H1 (cell line): ENCODE results near the gene SNX13. TPM values are rescaled to one million over a fixed set of nuclear protein-coding genes. Genes with fewer than 3 reads are reported as not detected.
"Not testable (repeated sequence)": the region's sequence is repeated elsewhere in the genome, so short reads cannot be mapped to it uniquely, and the experiment has no call there.

Experiments
- CTCF ChIA-PET: fragments of 300-600 bp; sonication (Branson Sonifier 250); formaldehyde crosslinking; loops from one replicate; lab custom pipeline; 2021; ENCODE audit not compliant: partially characterized antibody; lab: Charles Lee
- POLR2A ChIA-PET: fragments of 300-600 bp; sonication (Branson Sonifier 250); formaldehyde crosslinking; loops from one replicate; lab custom pipeline; 2021; ENCODE audit warnings: inconsistent platforms; ENCODE audit not compliant: partially characterized antibody; lab: Charles Lee
- DNase-seq, 2 experiments: peaks; one replicate each; pipeline versions ENCODE4 v3.0.0 to v3.0.0-alpha.2; 2010 to 2022; ENCODE audit warnings: low spot score in 2 of 2, low read depth in 1 of 2, mixed read lengths in 1 of 2
- FAIRE-seq: peaks from 2 replicates; lab custom pipeline; 2011; peaks lifted over from hg19 to GRCh38; lab: Jason Lieb, UNC
- H2AFZ ChIP-seq: 2 replicates; pipeline ENCODE4 v1.8.1; 2012; ENCODE audit warnings: low read length, inconsistent platforms
- H2AK5ac ChIP-seq: 2 replicates; pipeline ENCODE4 v1.6.1; 2013; ENCODE audit warnings: low read depth, low read length
- H2BK120ac ChIP-seq: replicated peaks from 2 replicates; pipeline ENCODE3; 2013; ENCODE audit warnings: low read depth, low read length, inconsistent platforms
- H2BK12ac ChIP-seq: 2 replicates; pipeline ENCODE4 v1.6.1; 2013; ENCODE audit warnings: low read depth, low read length
- H2BK15ac ChIP-seq: 2 replicates; pipeline ENCODE4 v1.6.1; 2013; ENCODE audit warnings: low read length
- H2BK20ac ChIP-seq: 2 replicates; pipeline ENCODE4 v1.6.1; 2013; ENCODE audit warnings: low read length
- H2BK5ac ChIP-seq: 2 replicates; pipeline ENCODE4 v1.6.1; 2013; ENCODE audit warnings: low read depth, low read length
- H3K14ac ChIP-seq: 2 replicates; pipeline ENCODE4 v1.6.1; 2013; ENCODE audit warnings: inconsistent platforms; ENCODE audit not compliant: insufficient read length
- H3K18ac ChIP-seq: 2 replicates; pipeline ENCODE4 v1.6.1; 2013; ENCODE audit warnings: low read length; ENCODE audit errors: extremely low read depth
- H3K23ac ChIP-seq: 2 replicates; pipeline ENCODE4 v1.6.1; 2013; ENCODE audit warnings: inconsistent platforms; ENCODE audit not compliant: insufficient read length
- H3K23me2 ChIP-seq: 2 replicates; pipeline ENCODE4 v1.6.1; 2013; ENCODE audit warnings: low read depth, low read length
- H3K27ac ChIP-seq: 2 replicates; pipeline ENCODE4 v1.6.1; 2011; ENCODE audit warnings: low read depth, low read length, inconsistent platforms
- H3K27me3 ChIP-seq, 4 experiments: replicated peaks in 1 of 4; 1 replicate in 1 of 4; 2 replicates in 3 of 4; pipeline versions ENCODE4 v1.6.1 to v1.8.1; 2011 to 2013; ENCODE audit warnings: low read length in 3 of 4, mild to moderate bottlenecking in 3 of 4, inconsistent platforms in 2 of 4, mixed read lengths in 2 of 4, moderate library complexity in 1 of 4; ENCODE audit not compliant: control insufficient read depth in 3 of 4, insufficient read depth in 3 of 4; ENCODE audit errors: extremely low read depth in 1 of 4
- H3K36me3 ChIP-seq, 4 experiments: 2 replicates each; pipeline versions ENCODE4 v1.6.1 to v1.8.1; 2011 to 2013; ENCODE audit warnings: mild to moderate bottlenecking in 4 of 4, low read length in 3 of 4, moderate library complexity in 2 of 4, control low read depth in 1 of 4, inconsistent platforms in 1 of 4; ENCODE audit not compliant: insufficient read depth in 4 of 4, control insufficient read depth in 2 of 4
- H3K4ac ChIP-seq: replicated peaks from 2 replicates; pipeline ENCODE3; 2013; ENCODE audit warnings: low read length, low read depth, mixed read lengths, inconsistent platforms; ENCODE audit not compliant: insufficient read length
- H3K4me1 ChIP-seq, 4 experiments: replicated peaks in 1 of 4; 1 replicate in 1 of 4; 2 replicates in 3 of 4; pipeline versions ENCODE4 v1.6.1 to v1.8.1; 2011 to 2013; ENCODE audit warnings: low read length in 3 of 4, inconsistent platforms in 2 of 4, mixed read lengths in 1 of 4; ENCODE audit not compliant: insufficient read depth in 4 of 4, control insufficient read depth in 3 of 4
- H3K4me2 ChIP-seq, 2 experiments: 2 replicates each; pipeline versions ENCODE4 v1.6.1 to v1.8.1; 2011 to 2013; ENCODE audit warnings: low read depth in 2 of 2, low read length in 2 of 2, control low read depth in 1 of 2, inconsistent platforms in 1 of 2, mild to moderate bottlenecking in 1 of 2; ENCODE audit not compliant: insufficient read depth in 1 of 2
- H3K4me3 ChIP-seq, 4 experiments: fragments of 200-600, 300-600 bp in 1 of 4; sonication (generic), shearing (Covaris generic), sonication (Bioruptor Twin) in 1 of 4; 2 replicates each; pipeline versions ENCODE4 v1.5.1 to v1.8.1; 2011 to 2016; ENCODE audit warnings: low read length in 4 of 4, low read depth in 3 of 4, control low read depth in 2 of 4, inconsistent platforms in 2 of 4, mild to moderate bottlenecking in 2 of 4, mixed read lengths in 1 of 4, moderate library complexity in 1 of 4; ENCODE audit not compliant: insufficient read depth in 2 of 4; ENCODE audit errors: extremely low read depth in 1 of 4
- H3K56ac ChIP-seq: replicated peaks from 2 replicates; pipeline ENCODE3; 2013; ENCODE audit warnings: low read depth, mild to moderate bottlenecking, mixed read lengths, low read length, inconsistent platforms; ENCODE audit not compliant: insufficient read length
- H3K79me1 ChIP-seq: 2 replicates; pipeline ENCODE4 v1.6.1; 2013; ENCODE audit warnings: low read depth, low read length, control low read depth
- H3K79me2 ChIP-seq, 2 experiments: 2 replicates each; pipeline versions ENCODE4 v1.6.1 to v1.8.1; 2012 to 2013; ENCODE audit warnings: low read length in 2 of 2, mild to moderate bottlenecking in 2 of 2, inconsistent platforms in 1 of 2; ENCODE audit not compliant: insufficient read depth in 2 of 2, control insufficient read depth in 1 of 2
- H3K9ac ChIP-seq, 4 experiments: replicated peaks in 1 of 4; 1 replicate in 1 of 4; 2 replicates in 3 of 4; pipeline versions ENCODE4 v1.6.1 to v1.8.1; 2011 to 2013; ENCODE audit warnings: low read depth in 3 of 4, low read length in 3 of 4, control low read depth in 2 of 4, mild to moderate bottlenecking in 2 of 4, moderate library complexity in 2 of 4, inconsistent platforms in 1 of 4; ENCODE audit errors: extremely low read depth in 1 of 4
- H3K9me3 ChIP-seq, 2 experiments: 2 replicates each; pipeline versions ENCODE4 v1.6.1 to v1.8.1; 2012 to 2013; ENCODE audit warnings: mild to moderate bottlenecking in 2 of 2, moderate library complexity in 2 of 2, control low read depth in 1 of 2, inconsistent platforms in 1 of 2, low read depth in 1 of 2, low read length in 1 of 2, mixed read lengths in 1 of 2; ENCODE audit not compliant: insufficient read depth in 2 of 2
- H4K20me1 ChIP-seq, 2 experiments: replicated peaks in 1 of 2; 2 replicates each; pipeline versions ENCODE3 to v1.8.1; 2011 to 2013; ENCODE audit warnings: inconsistent platforms in 2 of 2, low read length in 2 of 2, mild to moderate bottlenecking in 1 of 2; ENCODE audit not compliant: insufficient read depth in 2 of 2, control insufficient read depth in 1 of 2
- H4K5ac ChIP-seq: 2 replicates; pipeline ENCODE4 v1.6.1; 2013; ENCODE audit warnings: low read length, low read depth, mixed read lengths, inconsistent platforms; ENCODE audit not compliant: insufficient read length
- H4K8ac ChIP-seq: 2 replicates; pipeline ENCODE4 v1.8.0; 2013; ENCODE audit warnings: mild to moderate bottlenecking, moderate library complexity, low read length, inconsistent platforms; ENCODE audit not compliant: insufficient read depth; ENCODE audit errors: extremely low read depth
- H4K91ac ChIP-seq: replicated peaks from 2 replicates; pipeline ENCODE3; 2013; ENCODE audit warnings: low read length, mixed read lengths, inconsistent platforms; ENCODE audit not compliant: insufficient read length
- CBX8 ChIP-seq: fragments of 300-800, 300-1000 bp; sonication (generic); IDR thresholded peaks from 2 replicates; pipeline ENCODE4 v1.7.1; 2016; ENCODE audit warnings: low read depth, low read length, borderline replicate concordance
- HDAC6 ChIP-seq: IDR thresholded peaks from one replicate; pipeline ENCODE4 v1.7.1; 2012; ENCODE audit warnings: low read depth, mild to moderate bottlenecking, inconsistent platforms, low read length, moderate library complexity
- RBBP5 ChIP-seq: IDR thresholded peaks from 2 replicates; pipeline ENCODE4 v1.7.1; 2012; ENCODE audit warnings: low read depth, mild to moderate bottlenecking, inconsistent platforms, low read length, moderate library complexity, borderline replicate concordance
- RNF2 ChIP-seq: fragments of 200-900, 300-1000 bp; sonication (generic); IDR thresholded peaks from 2 replicates; pipeline ENCODE4 v1.7.1; 2016; ENCODE audit warnings: borderline replicate concordance, low read depth, mild to moderate bottlenecking, antibody characterized with exemption, low read length; ENCODE audit not compliant: poor library complexity, severe bottlenecking; ENCODE audit errors: missing control alignments
- TEAD4 ChIP-seq: IDR thresholded peaks from 2 replicates; pipeline ENCODE4 v1.6.1; 2012; ENCODE audit warnings: low read depth, low read length, inconsistent platforms, mixed read lengths
- USF2 ChIP-seq: IDR thresholded peaks from 2 replicates; pipeline ENCODE4 v1.6.1; 2011; ENCODE audit warnings: low read length, improper control_type of control experiment
- polyA plus RNA-seq, 7 experiments: library from polyadenylated mRNA; depleted of rRNA in 3 of 7; stranded (reverse) in 5 of 7; unstranded in 2 of 7; fragments of >200 nt in 5 of 7; fragments of 200-250 nt in 2 of 7; gene quantifications; 1 replicate in 5 of 7; 2 replicates in 1 of 7; 4 replicates in 1 of 7; pipeline versions ENCODE4 v1.2.1 to v1.2.3, GENCODE V29; 2011 to 2013; ENCODE audit warnings: missing spikeins in 2 of 7, mixed read lengths in 2 of 7
- total RNA-seq: library from RNA; stranded (reverse); fragmentation: NEBNext Ultra II Directional; extraction: Animal tissue kit (Norgen Biotek cat#: 25700); gene quantifications from 2 replicates; pipeline ENCODE4 v1.2.1, GENCODE V29; 2021

Gene SNX13
- total and polyA plus RNA-seq, 2 of the 8 experiments (the other 6 are each of a cell fraction or from before 2014, with no cell fraction given), result 5.5 to 27.4 TPM

- no peak for TF ChIP-seq CBX8
- TF ChIP-seq USF2, result no peak
- no peak for TF ChIP-seq TEAD4
- TF ChIP-seq HDAC6, result no peak
- TF ChIP-seq RNF2, result no peak
- TF ChIP-seq RBBP5, result no peak
These were observed 126.2 kb downstream of the SNX13 start (continued) for GRCh38 chr7:17814058-17814457.

- H3K9me3 ChIP-seq, H2BK120ac ChIP-seq, H4K91ac ChIP-seq, POLR2A ChIA-PET, H4K20me1 ChIP-seq, H2AFZ ChIP-seq, H2BK12ac ChIP-seq, H3K27me3 ChIP-seq, H2AK5ac ChIP-seq, H3K23ac ChIP-seq, FAIRE-seq, H3K27ac ChIP-seq, H4K8ac ChIP-seq, H2BK15ac ChIP-seq, H3K4ac ChIP-seq, H4K5ac ChIP-seq, H3K4me2 ChIP-seq, H3K36me3 ChIP-seq, H3K23me2 ChIP-seq, CTCF ChIA-PET, H3K18ac ChIP-seq, H3K9ac ChIP-seq, H3K56ac ChIP-seq, H2BK5ac ChIP-seq, H3K4me3 ChIP-seq, H2BK20ac ChIP-seq, H3K79me1 ChIP-seq, DNase-seq, H3K14ac ChIP-seq, H3K79me2 ChIP-seq, H3K4me1 ChIP-seq: not testable (repeated sequence)
These were observed 131.1 kb downstream of the SNX13 start for GRCh38 chr7:17809215-17809614.
